Smooth muscle cell (in vitro differentiated cells): ENCODE results near the gene RASSF8. TPM values are rescaled to one million over a fixed set of nuclear protein-coding genes. Genes with fewer than 3 reads are reported as not detected.

Experiments used
- DNase-seq: peaks from one replicate; lab custom pipeline; 2025; ENCODE audit not compliant: unreplicated experiment; lab: John Stamatoyannopoulos, UW
- H2AFZ ChIP-seq: fragments of 200-600 bp; sonication (generic); 2 replicates; pipeline ENCODE4 v1.6.0; 2016; ENCODE audit warnings: antibody characterized with exemption, low read depth, mild to moderate bottlenecking
- H3F3A ChIP-seq: fragments of 200-600 bp; sonication (generic); 2 replicates; pipeline ENCODE4 v1.6.0; 2017; ENCODE audit warnings: antibody characterized with exemption, low read depth
- H3K27ac ChIP-seq: fragments of 200-600 bp; sonication (generic); 2 replicates; pipeline ENCODE4 v1.5.1; 2016; ENCODE audit warnings: low read depth, mild to moderate bottlenecking
- H3K27me3 ChIP-seq: fragments of 200-600 bp; sonication (generic); 2 replicates; pipeline ENCODE4 v1.6.1; 2016; ENCODE audit warnings: low read depth, mild to moderate bottlenecking
- H3K36me3 ChIP-seq: fragments of 200-600 bp; sonication (generic); 2 replicates; pipeline ENCODE4 v1.5.1; 2016; ENCODE audit warnings: low read depth
- H3K4me1 ChIP-seq: fragments of 200-600 bp; sonication (generic); 2 replicates; pipeline ENCODE4 v1.5.1; 2016; ENCODE audit warnings: low read depth
- H3K4me2 ChIP-seq: fragments of 200-600 bp; sonication (generic); 2 replicates; pipeline ENCODE4 v1.6.0; 2016; ENCODE audit warnings: mild to moderate bottlenecking
- H3K4me3 ChIP-seq: fragments of 200-600 bp; sonication (generic); 2 replicates; pipeline ENCODE4 v1.5.1; 2016; ENCODE audit warnings: mild to moderate bottlenecking
- H3K79me2 ChIP-seq: fragments of 200-600 bp; sonication (generic); 2 replicates; pipeline ENCODE4 v1.6.0; 2016; ENCODE audit warnings: low read depth, mild to moderate bottlenecking
- H3K9ac ChIP-seq: fragments of 200-600 bp; sonication (generic); 2 replicates; pipeline ENCODE4 v1.6.0; 2016; ENCODE audit warnings: low read depth
- H3K9me3 ChIP-seq: fragments of 200-600 bp; sonication (generic); replicated peaks from 2 replicates; pipeline ENCODE4 v1.5.1; 2016; ENCODE audit warnings: low read depth
- H4K20me1 ChIP-seq: fragments of 200-600 bp; sonication (generic); 2 replicates; pipeline ENCODE4 v1.6.0; 2016; ENCODE audit warnings: low read depth
- CTCF ChIP-seq: fragments of 200-600 bp; sonication (generic); IDR thresholded peaks from 2 replicates; pipeline ENCODE4 v1.5.1; 2017; ENCODE audit warnings: borderline replicate concordance, mild to moderate bottlenecking, antibody characterized with exemption; ENCODE audit not compliant: insufficient read depth, poor library complexity, severe bottlenecking
- WGBS: methylation state at CpG from one replicate; pipeline ENCODE4 v1.1.7; 2016; ENCODE audit warnings: low lambda C conversion rate; 5-methylcytosine and 5-hydroxymethylcytosine counted together
- polyA plus RNA-seq: library from polyadenylated mRNA; unstranded; fragments of >200 nt; fragmentation: Nextera tagmentation; extraction: Ambion mirVana; gene quantifications from 2 replicates; pipeline ENCODE4 v1.2.1, GENCODE V29; 2016
- total RNA-seq: library from RNA; depleted of rRNA; stranded (reverse); fragments of >200 nt; gene quantifications from 2 replicates; pipeline ENCODE4 v1.2.3, GENCODE V29; 2014

RASSF8 gene
- total and polyA plus RNA-seq, 2 experiments from 2014 or later, result 9.8 to 29.8 TPM

GRCh38 chr12:26126340-26127284 is 168.1 kb downstream of the RASSF8 start:
- peak; percentile 59 for DNase-seq
- Histone ChIP-seq H3K4me3 (peak overlapping the region; percentile 83), H3K9ac (peak overlapping the region; percentile 83), H3K27ac (peak overlapping the region; percentile 90), H3K4me2 (peak overlapping the region; percentile 93), H3K9me3 (no peaks in the 10 kb centered on the region), H3K27me3 (peaks cover 16% of the 10 kb centered on the region), H3K4me1 (peaks cover 6% of the 10 kb centered on the region), H3K36me3 (no peaks in the 10 kb centered on the region), H3K79me2 (no peaks in the 10 kb centered on the region), H2AFZ (peak overlapping the region; percentile 97), H4K20me1 (no peaks in the 10 kb centered on the region), H3F3A (peaks cover 10% of the 10 kb centered on the region)
- no peak for TF ChIP-seq CTCF
- WGBS, result 5% methylated on average over 58 of the region's 60 CpGs

GRCh38 chr12:26127404-26127803 is 168.9 kb downstream of the RASSF8 start:
- Histone ChIP-seq H3K4me3 (no peak overlapping the region), H3K4me1 (peaks cover 6% of the 10 kb centered on the region), H3K27ac (no peak overlapping the region), H2AFZ (no peak overlapping the region), H3F3A (peaks cover 10% of the 10 kb centered on the region), H3K9ac (no peak overlapping the region), H3K9me3 (no peaks in the 10 kb centered on the region), H3K36me3 (no peaks in the 10 kb centered on the region), H3K27me3 (peaks cover 20% of the 10 kb centered on the region), H4K20me1 (no peaks in the 10 kb centered on the region), H3K4me2 (no peak overlapping the region), H3K79me2 (no peaks in the 10 kb centered on the region)
- no peak for TF ChIP-seq CTCF
- WGBS, result 75% methylated on average over 2 of the region's 2 CpGs
- DNase-seq, result no peak

GRCh38 chr12:26128168-26128567 is 169.7 kb downstream of the RASSF8 start:
- Histone ChIP-seq H3K4me1 (peaks cover 6% of the 10 kb centered on the region), H3K79me2 (no peaks in the 10 kb centered on the region), H3K27me3 (peaks cover 20% of the 10 kb centered on the region), H4K20me1 (no peaks in the 10 kb centered on the region), H3K4me3 (no peak overlapping the region), H3K36me3 (no peaks in the 10 kb centered on the region), H3K9me3 (no peaks in the 10 kb centered on the region), H3K4me2 (no peak overlapping the region), H3F3A (peaks cover 10% of the 10 kb centered on the region), H3K9ac (no peak overlapping the region), H2AFZ (no peak overlapping the region), H3K27ac (no peak overlapping the region)
- TF ChIP-seq CTCF, result no peak
- DNase-seq, result no peak

Other genes with a start within 250 kb of the RASSF8 start
- gene BHLHE41, start 166.4 kb downstream of the RASSF8 start, total RNA-seq, result 4.4 and 6.0 TPM in 2 replicates
- gene BHLHE41, start 166.4 kb downstream of the RASSF8 start, polyA plus RNA-seq, result 10.3 and 10.6 TPM in 2 replicates
- gene SSPN, start 236.9 kb downstream of the RASSF8 start, total RNA-seq, result 24.4 and 31.9 TPM in 2 replicates
- 18.8 and 22.6 TPM in 2 replicates for gene SSPN, start 236.9 kb downstream of the RASSF8 start, polyA plus RNA-seq